Measurements from ENCODE around the gene SERPINB2.

DNA sequence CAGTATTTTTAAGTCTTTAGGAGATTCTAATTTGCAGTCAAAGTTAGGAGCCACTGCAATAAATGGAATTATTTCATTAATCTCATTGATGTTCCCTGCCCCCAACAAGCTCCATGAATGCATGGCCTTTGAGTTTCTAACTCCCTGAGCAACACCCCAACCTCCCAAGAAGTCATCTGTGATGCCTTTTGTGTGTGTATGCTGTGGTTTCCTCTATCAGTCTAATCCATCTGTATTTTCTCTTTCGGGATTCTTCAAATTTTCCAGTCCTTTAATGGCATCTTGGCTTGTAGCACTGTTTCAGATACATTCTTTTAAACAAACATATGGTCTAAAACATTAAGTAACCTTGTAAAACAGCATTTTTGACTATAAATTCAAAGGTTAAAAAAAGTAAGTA lies 37.0 kb downstream of the SERPINB2 start:
- TF ChIP-seq, protein P1, sequence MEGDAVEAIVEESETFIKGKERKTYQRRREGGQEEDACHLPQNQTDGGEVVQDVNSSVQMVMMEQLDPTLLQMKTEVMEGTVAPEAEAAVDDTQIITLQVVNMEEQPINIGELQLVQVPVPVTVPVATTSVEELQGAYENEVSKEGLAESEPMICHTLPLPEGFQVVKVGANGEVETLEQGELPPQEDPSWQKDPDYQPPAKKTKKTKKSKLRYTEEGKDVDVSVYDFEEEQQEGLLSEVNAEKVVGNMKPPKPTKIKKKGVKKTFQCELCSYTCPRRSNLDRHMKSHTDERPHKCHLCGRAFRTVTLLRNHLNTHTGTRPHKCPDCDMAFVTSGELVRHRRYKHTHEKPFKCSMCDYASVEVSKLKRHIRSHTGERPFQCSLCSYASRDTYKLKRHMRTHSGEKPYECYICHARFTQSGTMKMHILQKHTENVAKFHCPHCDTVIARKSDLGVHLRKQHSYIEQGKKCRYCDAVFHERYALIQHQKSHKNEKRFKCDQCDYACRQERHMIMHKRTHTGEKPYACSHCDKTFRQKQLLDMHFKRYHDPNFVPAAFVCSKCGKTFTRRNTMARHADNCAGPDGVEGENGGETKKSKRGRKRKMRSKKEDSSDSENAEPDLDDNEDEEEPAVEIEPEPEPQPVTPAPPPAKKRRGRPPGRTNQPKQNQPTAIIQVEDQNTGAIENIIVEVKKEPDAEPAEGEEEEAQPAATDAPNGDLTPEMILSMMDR (IDR thresholded peaks at IDR 0.05), result no peak
- TF ChIP-seq POLR2AphosphoS5 (IDR thresholded peaks at IDR 0.05), result no peak
- no peak for TF ChIP-seq EP300 (IDR thresholded peaks at IDR 0.05)

Measured in suprapubic skin (tissue), 4 donors.